ENCODE measurements around the gene CSMD2. TPM values are rescaled to one million over a fixed set of nuclear protein-coding genes. Genes with fewer than 3 reads are reported as not detected.

Gene CSMD2
- total RNA-seq, 4 donors from 2014 or later, result 0.16 to 1.00 (median 0.27) TPM; not detected in 1

DNA sequence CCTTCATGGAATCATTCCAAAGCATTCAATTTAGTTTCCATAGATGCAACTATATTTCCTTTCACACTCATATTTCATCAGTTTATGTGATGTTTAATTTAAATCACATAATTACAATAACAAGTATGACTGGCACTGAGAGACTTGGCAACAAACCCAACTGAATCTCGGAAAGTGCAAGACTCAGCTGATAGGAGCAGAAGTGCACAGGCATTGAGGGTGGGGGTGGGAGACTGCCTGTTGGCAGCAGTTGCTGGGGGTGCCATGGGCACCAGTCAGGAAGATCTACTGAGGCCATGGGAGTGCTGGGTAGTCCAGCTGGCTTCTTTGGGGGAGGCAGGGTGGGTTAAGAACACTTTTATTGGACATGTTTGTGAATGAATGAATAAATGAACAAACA is 311.6 kb downstream of the CSMD2 start:
- TF ChIP-seq POLR2AphosphoS5 (IDR thresholded peaks at IDR 0.05) (no peak), EP300 (IDR thresholded peaks at IDR 0.05; ENCODE audit: low read depth) (no peak), POLR2A (IDR thresholded peaks at IDR 0.05) (no peak)
- TF ChIP-seq, protein P1, sequence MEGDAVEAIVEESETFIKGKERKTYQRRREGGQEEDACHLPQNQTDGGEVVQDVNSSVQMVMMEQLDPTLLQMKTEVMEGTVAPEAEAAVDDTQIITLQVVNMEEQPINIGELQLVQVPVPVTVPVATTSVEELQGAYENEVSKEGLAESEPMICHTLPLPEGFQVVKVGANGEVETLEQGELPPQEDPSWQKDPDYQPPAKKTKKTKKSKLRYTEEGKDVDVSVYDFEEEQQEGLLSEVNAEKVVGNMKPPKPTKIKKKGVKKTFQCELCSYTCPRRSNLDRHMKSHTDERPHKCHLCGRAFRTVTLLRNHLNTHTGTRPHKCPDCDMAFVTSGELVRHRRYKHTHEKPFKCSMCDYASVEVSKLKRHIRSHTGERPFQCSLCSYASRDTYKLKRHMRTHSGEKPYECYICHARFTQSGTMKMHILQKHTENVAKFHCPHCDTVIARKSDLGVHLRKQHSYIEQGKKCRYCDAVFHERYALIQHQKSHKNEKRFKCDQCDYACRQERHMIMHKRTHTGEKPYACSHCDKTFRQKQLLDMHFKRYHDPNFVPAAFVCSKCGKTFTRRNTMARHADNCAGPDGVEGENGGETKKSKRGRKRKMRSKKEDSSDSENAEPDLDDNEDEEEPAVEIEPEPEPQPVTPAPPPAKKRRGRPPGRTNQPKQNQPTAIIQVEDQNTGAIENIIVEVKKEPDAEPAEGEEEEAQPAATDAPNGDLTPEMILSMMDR (IDR thresholded peaks at IDR 0.05), result no peak
- H3K4me1 ChIP-seq, result no peaks in the 10 kb centered on the region
- intact Hi-C loops (cut with DNase I; ENCODE audit: low total_unique reads) (no loop called here), in situ Hi-C loops (cut with MboI; ENCODE audit: low pct_ligation_motif_present in 1 of 4, low pct_unique_long_range_greater_than_20kb in 1 of 4, low sequenced_read_pairs in 3 of 4) (no loop called here)
- DNase-seq, result no peak
- H3K4me3 ChIP-seq, result no peak overlapping the region
- H3K36me3 ChIP-seq, result no peaks in the 10 kb centered on the region
- 13 to 45% methylated on average over 1 of the region's 1 CpG for WGBS, 2 donors (ENCODE audit: low coverage in 1 of 2)
- H3K27ac ChIP-seq, result no peak overlapping the region
- no peaks in the 10 kb centered on the region for H3K9me3 ChIP-seq
- H3K27me3 ChIP-seq, result peaks cover 3% of the 10 kb centered on the region

DNA sequence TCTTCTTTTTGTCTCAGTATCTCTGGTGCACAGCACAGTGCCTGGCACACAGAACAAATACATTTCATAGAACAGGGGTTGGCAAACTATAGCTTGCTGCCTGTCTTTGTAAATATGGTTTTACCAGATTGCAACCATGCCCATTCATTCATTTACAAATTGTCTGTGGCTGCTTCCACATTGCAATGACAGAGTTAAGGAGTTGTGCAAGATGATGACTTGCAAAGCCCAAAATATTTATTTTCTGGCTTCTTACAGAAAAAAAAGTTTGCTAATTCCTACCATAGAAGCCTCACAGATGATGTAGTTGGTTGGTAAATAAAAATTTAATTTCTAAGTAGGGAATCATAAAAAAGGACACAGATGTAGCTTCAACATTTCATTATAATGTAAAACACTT is 312.3 kb downstream of the CSMD2 start:
- no peak for DNase-seq
- H3K36me3 ChIP-seq, result no peaks in the 10 kb centered on the region
- no peaks in the 10 kb centered on the region for H3K4me1 ChIP-seq
- H3K27ac ChIP-seq, result no peak overlapping the region
- no peaks in the 10 kb centered on the region for H3K9me3 ChIP-seq
- H3K4me3 ChIP-seq, result no peak overlapping the region
- peaks cover 3% of the 10 kb centered on the region for H3K27me3 ChIP-seq
- TF ChIP-seq, protein P1 (IDR thresholded peaks at IDR 0.05), result no peak
- TF ChIP-seq EP300 (IDR thresholded peaks at IDR 0.05; ENCODE audit: low read depth), result no peak
- TF ChIP-seq POLR2AphosphoS5 (IDR thresholded peaks at IDR 0.05), result no peak
- no peak for TF ChIP-seq POLR2A (IDR thresholded peaks at IDR 0.05)
- intact Hi-C loops (cut with DNase I; ENCODE audit: low total_unique reads), result no loop called here
- in situ Hi-C loops (cut with MboI; ENCODE audit: low pct_ligation_motif_present in 1 of 4, low pct_unique_long_range_greater_than_20kb in 1 of 4, low sequenced_read_pairs in 3 of 4), result no loop called here

DNA sequence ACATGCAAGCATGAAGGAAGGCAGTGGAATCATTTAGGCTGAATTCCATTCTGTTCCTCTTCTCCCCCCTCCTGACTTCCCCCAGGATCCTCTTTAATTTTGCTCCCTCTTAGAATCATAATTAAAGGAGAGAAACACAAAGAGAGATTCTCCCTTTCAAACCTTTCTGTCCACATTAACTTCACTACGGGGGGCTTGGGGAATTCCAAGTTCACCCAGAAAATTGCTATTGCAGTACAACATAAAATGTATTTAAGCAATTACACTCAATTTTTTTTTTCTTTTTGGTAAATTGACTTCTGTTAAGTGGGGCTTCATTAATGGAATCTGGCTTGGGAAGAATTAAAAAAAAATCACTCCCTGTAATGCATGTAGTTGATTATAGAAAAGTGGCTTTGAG is 314.5 kb downstream of the CSMD2 start:
- in situ Hi-C loops (cut with MboI; ENCODE audit: low pct_ligation_motif_present in 1 of 4, low pct_unique_long_range_greater_than_20kb in 1 of 4, low sequenced_read_pairs in 3 of 4) (no loop called here), intact Hi-C loops (cut with DNase I; ENCODE audit: low total_unique reads) (no loop called here)
- H3K36me3 ChIP-seq, result no peaks in the 10 kb centered on the region
- TF ChIP-seq EP300 (IDR thresholded peaks at IDR 0.05; ENCODE audit: low read depth) (no peak), POLR2AphosphoS5 (IDR thresholded peaks at IDR 0.05) (no peak), POLR2A (IDR thresholded peaks at IDR 0.05) (no peak)
- TF ChIP-seq, protein P1 (IDR thresholded peaks at IDR 0.05), result no peak
- 71 to 92% methylated on average over 1 of the region's 1 CpG for WGBS, 2 donors (ENCODE audit: low coverage in 1 of 2)
- no peaks in the 10 kb centered on the region for H3K9me3 ChIP-seq
- H3K27me3 ChIP-seq, result peaks cover 3% of the 10 kb centered on the region
- no peaks in the 10 kb centered on the region for H3K4me1 ChIP-seq
- no peak for DNase-seq
- H3K27ac ChIP-seq, result no peak overlapping the region
- H3K4me3 ChIP-seq, result no peak overlapping the region

DNA sequence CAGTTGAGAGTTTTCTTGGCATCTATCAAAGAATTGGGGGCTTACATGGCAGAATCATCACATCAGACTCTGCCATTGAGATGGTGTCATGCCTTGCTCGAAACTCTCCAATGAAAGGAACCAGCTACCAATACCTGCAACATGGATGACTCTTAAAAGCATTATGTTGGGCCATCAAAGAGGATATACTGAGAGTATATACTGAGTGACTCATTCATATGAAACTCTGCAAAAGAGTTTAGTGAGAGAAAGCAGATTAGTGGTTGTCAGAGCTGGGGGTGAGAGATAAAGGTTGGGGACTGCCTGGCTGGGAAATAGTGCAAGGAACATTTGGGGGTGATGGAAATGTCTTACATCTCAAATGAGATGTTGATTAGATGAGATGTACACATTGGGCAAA is 315.8 kb downstream of the CSMD2 start:
- intact Hi-C loops (cut with DNase I; ENCODE audit: low total_unique reads), result no loop called here
- H3K9me3 ChIP-seq, result no peaks in the 10 kb centered on the region
- no peaks in the 10 kb centered on the region for H3K36me3 ChIP-seq
- H3K4me3 ChIP-seq, result no peak overlapping the region
- peaks cover 3% of the 10 kb centered on the region for H3K27me3 ChIP-seq
- no peak for DNase-seq
- TF ChIP-seq, protein P1 (IDR thresholded peaks at IDR 0.05), result no peak
- no peak for TF ChIP-seq POLR2AphosphoS5 (IDR thresholded peaks at IDR 0.05)
- no peak for TF ChIP-seq EP300 (IDR thresholded peaks at IDR 0.05; ENCODE audit: low read depth)
- TF ChIP-seq POLR2A (IDR thresholded peaks at IDR 0.05), result no peak
- WGBS, 2 donors (ENCODE audit: low coverage in 1 of 2), result 55% methylated on average over 1 of the region's 1 CpG; no CpG with 5 or more reads in 1 of the 2 donors
- H3K4me1 ChIP-seq, result no peaks in the 10 kb centered on the region
- H3K27ac ChIP-seq, result no peak overlapping the region
- in situ Hi-C loops (cut with MboI; ENCODE audit: low pct_ligation_motif_present in 1 of 4, low pct_unique_long_range_greater_than_20kb in 1 of 4, low sequenced_read_pairs in 3 of 4), result no loop called here

All from transverse colon (tissue), 4 donors.